ENCODE measurements around the gene NOP58.

GRCh38 chr2:202221873-202222272 lies 43.7 kb upstream of the NOP58 start:
- no peak for TF ChIP-seq CTCF (IDR thresholded peaks at IDR 0.05)
- TF ChIP-seq POLR2AphosphoS5 (IDR thresholded peaks at IDR 0.05) = no peak
